ENCODE results near the gene SULF2.

The SULF2 gene

GRCh38 chr20:47740121-47740861, 45.0 kb downstream of the SULF2 start:
- H3K9ac ChIP-seq (ENCODE audit: low read depth, low read length, poor library complexity, severe bottlenecking), result no peak overlapping the region
- H3K9me3 ChIP-seq (ENCODE audit: insufficient read depth, low read depth, low read length), result no peaks in the 10 kb centered on the region
- H3K36me3 ChIP-seq (ENCODE audit: insufficient read depth, low read length), result no peaks in the 10 kb centered on the region
- no peaks in the 10 kb centered on the region for H3F3A ChIP-seq (ENCODE audit: low read depth)
- no peaks in the 10 kb centered on the region for H3K27me3 ChIP-seq (ENCODE audit: insufficient read depth, low read length, poor library complexity, severe bottlenecking)
- no peaks in the 10 kb centered on the region for H3K9me2 ChIP-seq (replicated peaks; ENCODE audit: low read depth, low read length)
- TF ChIP-seq CTCF (conservative IDR thresholded peaks at IDR 0.05; ENCODE audit: low read length), result no peak
- no peak for TF ChIP-seq EZH2phosphoT487 (IDR thresholded peaks at IDR 0.05; ENCODE audit: borderline replicate concordance)
- H3K4me1 ChIP-seq (ENCODE audit: insufficient read depth, low read length, poor library complexity, severe bottlenecking), result no peaks in the 10 kb centered on the region
- H2AFZ ChIP-seq (ENCODE audit: low read length), result no peak overlapping the region
- H3K4me2 ChIP-seq (ENCODE audit: low read depth, low read length, poor library complexity, severe bottlenecking), result no peak overlapping the region
- H3K4me3 ChIP-seq (ENCODE audit: low read length, poor library complexity, severe bottlenecking), result no peak overlapping the region
- H3K79me2 ChIP-seq (ENCODE audit: insufficient read depth, low read length), result no peaks in the 10 kb centered on the region
- H4K20me1 ChIP-seq (ENCODE audit: insufficient read depth, low read length, poor library complexity, severe bottlenecking), result no peaks in the 10 kb centered on the region

GRCh38 chr20:47737923-47738322, 47.4 kb downstream of the SULF2 start:
- no peaks in the 10 kb centered on the region for H3K79me2 ChIP-seq (ENCODE audit: insufficient read depth, low read length)
- no peak overlapping the region for H3K4me2 ChIP-seq (ENCODE audit: low read depth, low read length, poor library complexity, severe bottlenecking)
- TF ChIP-seq EZH2phosphoT487 (IDR thresholded peaks at IDR 0.05; ENCODE audit: borderline replicate concordance), result no peak
- no peak for TF ChIP-seq CTCF (conservative IDR thresholded peaks at IDR 0.05; ENCODE audit: low read length)
- H3K9me3 ChIP-seq (ENCODE audit: insufficient read depth, low read depth, low read length), result no peaks in the 10 kb centered on the region
- no peaks in the 10 kb centered on the region for H3K36me3 ChIP-seq (ENCODE audit: insufficient read depth, low read length)
- no peak overlapping the region for H3K9ac ChIP-seq (ENCODE audit: low read depth, low read length, poor library complexity, severe bottlenecking)
- no peaks in the 10 kb centered on the region for H3F3A ChIP-seq (ENCODE audit: low read depth)
- no peaks in the 10 kb centered on the region for H4K20me1 ChIP-seq (ENCODE audit: insufficient read depth, low read length, poor library complexity, severe bottlenecking)
- H3K9me2 ChIP-seq (replicated peaks; ENCODE audit: low read depth, low read length), result no peaks in the 10 kb centered on the region
- H3K4me1 ChIP-seq (ENCODE audit: insufficient read depth, low read length, poor library complexity, severe bottlenecking), result no peaks in the 10 kb centered on the region
- H3K27me3 ChIP-seq (ENCODE audit: insufficient read depth, low read length, poor library complexity, severe bottlenecking), result no peaks in the 10 kb centered on the region
- H3K4me3 ChIP-seq (ENCODE audit: low read length, poor library complexity, severe bottlenecking), result no peak overlapping the region
- no peak overlapping the region for H2AFZ ChIP-seq (ENCODE audit: low read length)

- Histone ChIP-seq H3K27me3 (ENCODE audit: insufficient read depth, low read length, poor library complexity, severe bottlenecking) (no peaks in the 10 kb centered on the region), H3F3A (ENCODE audit: low read depth) (no peaks in the 10 kb centered on the region), H3K9me3 (ENCODE audit: insufficient read depth, low read depth, low read length) (no peaks in the 10 kb centered on the region), H3K4me1 (ENCODE audit: insufficient read depth, low read length, poor library complexity, severe bottlenecking) (no peaks in the 10 kb centered on the region), H3K9ac (ENCODE audit: low read depth, low read length, poor library complexity, severe bottlenecking) (no peak overlapping the region), H3K9me2 (replicated peaks; ENCODE audit: low read depth, low read length) (no peaks in the 10 kb centered on the region), H4K20me1 (ENCODE audit: insufficient read depth, low read length, poor library complexity, severe bottlenecking) (no peaks in the 10 kb centered on the region), H3K4me3 (ENCODE audit: low read length, poor library complexity, severe bottlenecking) (no peak overlapping the region), H2AFZ (ENCODE audit: low read length) (no peak overlapping the region), H3K79me2 (ENCODE audit: insufficient read depth, low read length) (no peaks in the 10 kb centered on the region), H3K36me3 (ENCODE audit: insufficient read depth, low read length) (no peaks in the 10 kb centered on the region), H3K4me2 (ENCODE audit: low read depth, low read length, poor library complexity, severe bottlenecking) (no peak overlapping the region)
- TF ChIP-seq EZH2phosphoT487 (IDR thresholded peaks at IDR 0.05; ENCODE audit: borderline replicate concordance) (no peak), CTCF (conservative IDR thresholded peaks at IDR 0.05; ENCODE audit: low read length) (no peak)
Observed at GRCh38 chr20:47736570-47737152, 48.6 kb downstream of the SULF2 start.
